HG03457 (cell line): ENCODE measurements around the gene FBXW4.

Experiments
- ATAC-seq: cut with Tn5 transposase; IDR thresholded peaks from one replicate; pipeline ENCODE4 v1.9.1; 2021; ENCODE audit warnings: moderate number of reproducible peaks; ENCODE audit not compliant: unreplicated experiment

FBXW4 gene

GRCh38 chr10:101696632-101697031 lies 1.7 kb upstream of the FBXW4 start:
- no peak for ATAC-seq

- ATAC-seq, result no peak
Measured at GRCh38 chr10:101695404-101695890, 477 bp upstream of the FBXW4 start.

DNA sequence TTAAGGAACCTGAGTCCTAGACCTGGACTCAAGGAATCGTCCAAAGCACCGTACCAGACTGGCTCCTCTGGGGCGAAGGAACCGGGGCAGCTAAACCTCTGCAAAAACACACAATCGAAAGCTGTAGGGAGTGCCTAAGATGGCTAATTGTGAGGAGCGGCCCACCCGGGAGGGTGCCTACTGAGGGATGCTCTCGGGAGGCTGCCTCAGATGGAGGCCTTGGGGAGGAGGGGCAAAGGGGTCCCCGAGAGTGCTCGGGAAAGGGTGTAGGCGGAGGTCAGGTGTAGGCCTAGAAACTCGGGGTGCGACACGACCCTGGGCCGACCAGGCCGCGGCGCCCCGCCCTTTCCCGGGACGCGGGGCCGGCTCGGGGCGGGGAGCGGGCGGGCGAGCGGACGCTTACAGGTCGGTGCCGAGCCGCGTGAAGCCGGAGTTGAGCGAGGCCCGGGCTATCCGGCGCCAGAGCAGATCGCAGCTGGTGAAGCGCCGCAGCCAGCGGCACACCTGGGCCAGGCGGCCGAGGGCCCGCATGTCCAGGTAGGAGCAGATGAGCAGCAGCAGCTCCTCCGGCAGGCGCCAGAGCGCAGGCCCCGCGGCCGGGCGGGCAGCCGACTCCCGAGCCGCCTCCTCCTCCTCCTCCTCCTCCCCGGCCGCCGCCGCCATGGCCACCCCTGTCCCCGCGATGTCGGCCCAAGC lies 844 bp downstream of the FBXW4 start:
- ATAC-seq, result peak; percentile 48

GRCh38 chr10:101693651-101693977 lies 1.4 kb downstream of the FBXW4 start:
- ATAC-seq, result no peak

- no peak for ATAC-seq
Measured at GRCh38 chr10:101691081-101691480, 3.9 kb downstream of the FBXW4 start.

DNA sequence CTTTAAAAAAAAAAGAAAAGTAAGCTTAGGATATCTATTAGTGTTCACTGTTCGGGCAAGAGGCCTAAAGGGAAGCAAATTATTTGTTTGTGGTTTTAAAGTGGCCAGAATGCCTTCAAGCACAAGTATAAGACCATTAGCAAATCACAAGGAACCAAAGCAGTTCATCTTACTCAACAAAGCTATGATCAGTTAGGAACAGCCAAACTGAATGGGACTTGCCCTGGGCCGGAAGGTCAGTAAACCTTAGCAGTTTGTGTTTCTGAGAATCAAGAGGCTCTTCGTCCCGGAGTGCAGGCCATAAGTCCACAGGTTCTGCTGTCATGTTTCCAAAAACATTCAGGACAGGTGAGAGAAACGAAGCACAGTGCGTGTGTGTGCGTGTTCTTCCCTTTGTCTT lies 4.5 kb downstream of the FBXW4 start:
- ATAC-seq, result no peak

GRCh38 chr10:101687071-101687658 lies 7.8 kb downstream of the FBXW4 start:
- ATAC-seq, result no peak

DNA sequence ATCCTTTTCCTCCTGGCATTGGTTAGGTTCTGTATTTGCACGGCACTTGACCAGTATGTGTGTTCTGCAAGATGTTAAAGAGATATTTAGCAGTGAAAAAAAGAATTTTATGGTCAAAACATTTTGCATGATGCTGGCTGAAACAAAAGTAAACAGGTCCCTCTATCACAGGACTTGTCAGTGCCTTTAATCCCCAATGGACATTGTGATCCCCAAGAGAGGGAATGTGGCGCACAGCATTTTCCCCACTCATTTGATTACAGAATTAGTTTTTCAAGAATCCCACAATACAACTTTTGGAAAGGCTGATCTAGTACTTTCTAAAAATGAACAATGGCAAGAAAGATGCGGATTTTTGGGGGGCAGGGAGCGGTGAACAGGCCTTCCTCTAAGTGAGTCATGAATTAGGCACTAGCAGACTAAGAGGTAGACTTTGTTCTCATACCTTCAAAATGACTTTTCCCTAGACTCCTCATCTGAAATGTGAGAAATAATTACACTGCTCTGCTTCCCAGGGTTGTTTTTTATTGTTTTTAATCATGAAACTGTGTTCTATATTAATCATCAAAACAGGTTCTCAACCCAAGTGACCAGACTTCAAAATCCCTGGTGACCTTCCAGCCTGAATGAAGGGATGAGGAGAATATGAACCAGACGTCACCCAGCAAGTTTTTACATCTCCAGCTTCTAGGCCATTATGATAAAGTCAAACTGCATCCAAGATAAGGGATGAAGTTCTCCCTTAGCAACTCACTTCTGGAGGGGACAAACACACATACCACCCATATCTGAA lies 8.6 kb downstream of the FBXW4 start:
- ATAC-seq, result no peak

DNA sequence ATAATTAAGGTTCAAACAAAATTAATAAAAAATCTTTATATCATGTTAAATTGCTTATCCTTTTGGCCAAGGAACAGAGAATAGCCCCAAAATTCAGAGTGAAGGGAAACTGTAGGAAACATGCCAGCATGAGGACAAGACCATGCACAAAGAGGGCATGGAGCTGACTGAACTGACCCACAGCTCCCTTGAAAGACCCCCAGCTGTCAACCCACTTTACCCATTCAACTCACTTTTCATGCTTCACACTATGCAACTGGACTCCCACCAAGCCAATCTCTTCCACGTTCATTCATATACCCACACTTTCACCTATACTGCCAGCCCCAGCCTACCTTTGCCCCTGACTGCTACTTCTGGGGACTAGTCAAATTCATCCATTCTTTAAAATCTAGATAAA lies 10.2 kb downstream of the FBXW4 start:
- no peak for ATAC-seq

DNA sequence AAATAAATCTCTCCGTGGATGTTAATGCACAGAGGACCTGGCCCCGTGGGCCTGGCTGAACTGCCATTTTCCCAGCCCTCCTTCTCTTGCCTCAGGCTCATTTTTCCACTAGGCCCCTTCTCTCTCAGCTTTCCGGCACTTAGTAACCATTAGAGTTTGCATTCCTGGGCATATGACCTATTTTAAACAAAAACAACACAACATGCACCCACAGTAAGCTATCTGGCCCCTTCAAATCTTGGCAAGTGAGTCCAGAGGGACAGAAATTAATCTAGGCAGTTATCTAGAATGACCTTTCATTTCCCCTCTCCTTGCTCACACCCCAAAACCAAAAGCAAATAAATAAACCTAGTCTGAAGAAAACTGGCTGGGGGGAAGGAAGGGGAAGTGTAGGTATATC lies 11.7 kb downstream of the FBXW4 start:
- ATAC-seq, result no peak

DNA sequence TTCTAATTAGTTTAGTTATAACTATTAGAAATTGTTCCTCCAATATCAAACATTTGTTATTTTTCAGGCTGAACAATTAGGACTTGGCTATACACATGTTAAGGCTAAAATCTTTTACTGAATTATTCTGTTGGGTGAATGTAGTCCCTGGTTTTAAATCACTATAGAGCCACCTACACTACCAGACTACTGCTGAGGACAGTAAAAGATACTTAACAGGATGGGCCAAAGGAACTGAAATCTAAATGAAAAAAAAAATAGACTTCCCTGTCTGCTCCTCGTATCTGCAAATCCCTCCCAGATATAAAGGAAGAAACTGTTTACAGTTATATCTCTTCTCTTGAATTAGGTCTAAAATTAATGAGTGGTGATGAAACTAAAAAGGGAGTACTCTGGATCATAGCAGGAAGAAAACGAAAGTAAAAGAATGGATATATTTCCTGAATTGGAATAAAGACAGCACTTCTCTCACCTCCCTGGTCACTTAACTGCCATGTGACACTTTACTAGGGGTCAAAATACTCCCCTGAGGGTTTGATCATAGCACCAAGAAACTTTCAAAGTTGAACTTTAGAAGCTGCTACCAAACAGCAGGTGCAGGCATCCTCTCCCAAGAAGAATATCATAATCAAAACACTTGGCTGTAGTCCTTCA lies 12.7 kb downstream of the FBXW4 start:
- ATAC-seq, result no peak

- no peak for ATAC-seq
Measured at GRCh38 chr10:101676565-101676964, 18.4 kb downstream of the FBXW4 start.

DNA sequence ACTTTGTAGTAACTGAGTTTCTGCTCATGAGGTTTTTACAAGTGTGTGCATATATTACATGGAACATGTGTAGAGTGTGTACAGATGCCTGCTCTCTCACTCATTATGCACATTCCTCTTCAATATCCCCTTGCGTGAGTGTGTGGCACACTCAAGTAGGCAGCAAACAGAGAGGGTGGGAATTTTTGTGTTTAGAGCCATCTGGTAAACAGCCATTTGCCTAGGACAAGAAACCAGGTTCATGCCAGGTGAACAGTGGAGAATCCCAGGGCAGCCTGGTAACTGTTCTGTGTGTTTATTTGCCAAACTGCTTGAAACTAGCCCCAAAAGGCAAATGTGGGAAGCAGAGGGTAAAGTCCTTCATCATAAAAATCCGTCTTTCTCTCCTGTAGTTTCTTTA lies 19.9 kb downstream of the FBXW4 start:
- no peak for ATAC-seq

DNA sequence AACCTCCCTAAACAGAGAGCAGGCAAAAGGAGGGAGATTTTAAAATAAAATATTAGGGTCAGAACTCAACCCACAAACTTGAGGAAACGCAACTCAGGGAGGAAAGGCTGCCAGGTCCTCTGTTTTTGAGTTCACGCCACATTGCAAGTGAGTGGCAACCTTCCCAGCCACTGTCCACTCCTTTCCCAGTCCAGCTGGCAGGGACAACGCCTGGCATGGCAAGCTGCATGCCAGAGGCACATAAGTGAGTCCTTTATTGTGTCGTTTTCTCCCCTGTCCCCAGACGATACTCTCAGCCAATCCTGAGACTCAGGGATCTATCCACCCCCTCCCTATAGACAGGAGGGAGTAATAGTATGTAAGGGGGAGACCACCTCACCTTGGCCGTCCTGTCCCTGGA lies 22.4 kb downstream of the FBXW4 start:
- no peak for ATAC-seq

DNA sequence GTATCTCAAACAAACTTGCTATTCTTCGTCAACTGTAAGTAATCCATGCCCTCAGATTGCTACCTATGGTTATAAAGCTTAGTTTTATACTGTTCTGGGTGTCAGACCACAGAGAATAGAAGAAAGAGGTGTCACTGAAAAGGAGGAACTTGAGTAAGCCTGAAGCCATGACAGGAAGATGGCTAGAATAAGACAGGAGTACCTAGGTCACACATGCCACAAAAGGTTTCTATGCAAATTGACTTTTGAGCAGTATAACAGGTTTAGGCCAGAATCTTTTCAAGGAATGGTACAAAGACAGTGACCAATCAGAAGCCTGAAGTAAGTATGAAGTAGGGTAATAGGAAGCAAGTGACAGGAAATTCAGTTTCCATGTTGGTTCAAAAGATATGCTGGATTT lies 23.5 kb downstream of the FBXW4 start:
- ATAC-seq, result no peak

GRCh38 chr10:101670635-101671034 lies 24.3 kb downstream of the FBXW4 start:
- no peak for ATAC-seq

- no peak for ATAC-seq
Measured at GRCh38 chr10:101669181-101669580, 25.8 kb downstream of the FBXW4 start.

DNA sequence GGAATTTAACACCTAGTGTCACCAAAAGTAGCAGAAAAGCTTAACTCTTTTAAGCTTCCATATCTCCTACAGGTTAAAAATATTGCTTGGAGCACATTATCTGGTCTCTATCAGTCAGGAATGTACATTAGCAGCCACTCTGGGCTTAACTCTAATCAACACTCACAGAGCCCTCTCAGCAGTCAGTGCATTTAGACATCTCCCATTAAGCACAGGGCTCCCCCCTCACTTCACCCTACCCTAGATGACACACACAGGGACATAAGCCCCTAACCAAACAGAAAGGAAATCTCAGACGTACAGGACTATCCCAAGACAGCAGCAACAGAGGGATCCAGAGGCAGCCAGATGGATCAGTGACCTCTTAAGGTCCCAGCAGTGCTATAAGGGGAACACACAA lies 26.4 kb downstream of the FBXW4 start:
- ATAC-seq, result no peak

DNA sequence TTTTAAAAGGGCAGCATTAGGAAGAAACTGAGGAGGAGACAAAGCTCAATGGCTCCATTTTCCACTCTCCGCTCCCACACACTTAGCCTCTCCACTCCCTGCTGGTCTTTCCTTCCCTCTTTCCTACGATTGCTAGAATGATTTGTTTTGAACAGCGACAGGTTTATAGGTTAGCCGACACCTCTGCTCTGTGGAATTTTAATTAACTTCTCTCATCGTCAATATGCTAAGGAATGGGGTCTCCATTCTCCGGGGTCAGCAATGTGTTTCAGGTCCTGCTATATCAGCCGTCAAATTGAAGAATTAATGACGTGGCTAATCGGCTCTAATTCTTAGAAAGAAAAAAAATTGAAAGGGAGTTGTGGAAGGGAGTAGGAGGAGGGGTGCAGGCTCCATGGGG lies 28.9 kb downstream of the FBXW4 start:
- ATAC-seq, result no peak

GRCh38 chr10:101663097-101663496 lies 31.9 kb downstream of the FBXW4 start:
- ATAC-seq, result no peak

GRCh38 chr10:101660256-101660655 lies 34.7 kb downstream of the FBXW4 start:
- ATAC-seq, result no peak

GRCh38 chr10:101658975-101659374 lies 36.0 kb downstream of the FBXW4 start:
- no peak for ATAC-seq
